H1 (cell line): ENCODE data around the gene MRPS14. TPM values are rescaled to one million over a fixed set of nuclear protein-coding genes. Genes with fewer than 3 reads are reported as not detected.

Experiments used
- CTCF ChIA-PET: fragments of 300-600 bp; sonication (Branson Sonifier 250); formaldehyde crosslinking; loops from one replicate; lab custom pipeline; 2021; ENCODE audit not compliant: partially characterized antibody; lab: Charles Lee
- POLR2A ChIA-PET: fragments of 300-600 bp; sonication (Branson Sonifier 250); formaldehyde crosslinking; loops from one replicate; lab custom pipeline; 2021; ENCODE audit warnings: inconsistent platforms; ENCODE audit not compliant: partially characterized antibody; lab: Charles Lee
- DNase-seq, 2 experiments: peaks; one replicate each; pipeline versions ENCODE4 v3.0.0 to v3.0.0-alpha.2; 2010 to 2022; ENCODE audit warnings: low spot score in 2 of 2, low read depth in 1 of 2, mixed read lengths in 1 of 2
- FAIRE-seq: peaks from 2 replicates; lab custom pipeline; 2011; peaks lifted over from hg19 to GRCh38; lab: Jason Lieb, UNC
- H2AFZ ChIP-seq: 2 replicates; pipeline ENCODE4 v1.8.1; 2012; ENCODE audit warnings: low read length, inconsistent platforms
- H2AK5ac ChIP-seq: 2 replicates; pipeline ENCODE4 v1.6.1; 2013; ENCODE audit warnings: low read depth, low read length
- H2BK120ac ChIP-seq: replicated peaks from 2 replicates; pipeline ENCODE3; 2013; ENCODE audit warnings: low read depth, low read length, inconsistent platforms
- H2BK12ac ChIP-seq: 2 replicates; pipeline ENCODE4 v1.6.1; 2013; ENCODE audit warnings: low read depth, low read length
- H2BK15ac ChIP-seq: 2 replicates; pipeline ENCODE4 v1.6.1; 2013; ENCODE audit warnings: low read length
- H2BK20ac ChIP-seq: 2 replicates; pipeline ENCODE4 v1.6.1; 2013; ENCODE audit warnings: low read length
- H2BK5ac ChIP-seq: 2 replicates; pipeline ENCODE4 v1.6.1; 2013; ENCODE audit warnings: low read depth, low read length
- H3K14ac ChIP-seq: 2 replicates; pipeline ENCODE4 v1.6.1; 2013; ENCODE audit warnings: inconsistent platforms; ENCODE audit not compliant: insufficient read length
- H3K18ac ChIP-seq: 2 replicates; pipeline ENCODE4 v1.6.1; 2013; ENCODE audit warnings: low read length; ENCODE audit errors: extremely low read depth
- H3K23ac ChIP-seq: 2 replicates; pipeline ENCODE4 v1.6.1; 2013; ENCODE audit warnings: inconsistent platforms; ENCODE audit not compliant: insufficient read length
- H3K23me2 ChIP-seq: 2 replicates; pipeline ENCODE4 v1.6.1; 2013; ENCODE audit warnings: low read depth, low read length
- H3K27ac ChIP-seq: 2 replicates; pipeline ENCODE4 v1.6.1; 2011; ENCODE audit warnings: low read depth, low read length, inconsistent platforms
- H3K27me3 ChIP-seq, 4 experiments: replicated peaks in 1 of 4; 1 replicate in 1 of 4; 2 replicates in 3 of 4; pipeline versions ENCODE4 v1.6.1 to v1.8.1; 2011 to 2013; ENCODE audit warnings: low read length in 3 of 4, mild to moderate bottlenecking in 3 of 4, inconsistent platforms in 2 of 4, mixed read lengths in 2 of 4, moderate library complexity in 1 of 4; ENCODE audit not compliant: control insufficient read depth in 3 of 4, insufficient read depth in 3 of 4; ENCODE audit errors: extremely low read depth in 1 of 4
- H3K36me3 ChIP-seq, 4 experiments: 2 replicates each; pipeline versions ENCODE4 v1.6.1 to v1.8.1; 2011 to 2013; ENCODE audit warnings: mild to moderate bottlenecking in 4 of 4, low read length in 3 of 4, moderate library complexity in 2 of 4, control low read depth in 1 of 4, inconsistent platforms in 1 of 4; ENCODE audit not compliant: insufficient read depth in 4 of 4, control insufficient read depth in 2 of 4
- H3K4ac ChIP-seq: replicated peaks from 2 replicates; pipeline ENCODE3; 2013; ENCODE audit warnings: low read length, low read depth, mixed read lengths, inconsistent platforms; ENCODE audit not compliant: insufficient read length
- H3K4me1 ChIP-seq, 4 experiments: replicated peaks in 1 of 4; 1 replicate in 1 of 4; 2 replicates in 3 of 4; pipeline versions ENCODE4 v1.6.1 to v1.8.1; 2011 to 2013; ENCODE audit warnings: low read length in 3 of 4, inconsistent platforms in 2 of 4, mixed read lengths in 1 of 4; ENCODE audit not compliant: insufficient read depth in 4 of 4, control insufficient read depth in 3 of 4
- H3K4me2 ChIP-seq, 2 experiments: 2 replicates each; pipeline versions ENCODE4 v1.6.1 to v1.8.1; 2011 to 2013; ENCODE audit warnings: low read depth in 2 of 2, low read length in 2 of 2, control low read depth in 1 of 2, inconsistent platforms in 1 of 2, mild to moderate bottlenecking in 1 of 2; ENCODE audit not compliant: insufficient read depth in 1 of 2
- H3K4me3 ChIP-seq, 4 experiments: fragments of 200-600, 300-600 bp in 1 of 4; sonication (generic), shearing (Covaris generic), sonication (Bioruptor Twin) in 1 of 4; 2 replicates each; pipeline versions ENCODE4 v1.5.1 to v1.8.1; 2011 to 2016; ENCODE audit warnings: low read length in 4 of 4, low read depth in 3 of 4, control low read depth in 2 of 4, inconsistent platforms in 2 of 4, mild to moderate bottlenecking in 2 of 4, mixed read lengths in 1 of 4, moderate library complexity in 1 of 4; ENCODE audit not compliant: insufficient read depth in 2 of 4; ENCODE audit errors: extremely low read depth in 1 of 4
- H3K56ac ChIP-seq: replicated peaks from 2 replicates; pipeline ENCODE3; 2013; ENCODE audit warnings: low read depth, mild to moderate bottlenecking, mixed read lengths, low read length, inconsistent platforms; ENCODE audit not compliant: insufficient read length
- H3K79me1 ChIP-seq: 2 replicates; pipeline ENCODE4 v1.6.1; 2013; ENCODE audit warnings: low read depth, low read length, control low read depth
- H3K79me2 ChIP-seq, 2 experiments: 2 replicates each; pipeline versions ENCODE4 v1.6.1 to v1.8.1; 2012 to 2013; ENCODE audit warnings: low read length in 2 of 2, mild to moderate bottlenecking in 2 of 2, inconsistent platforms in 1 of 2; ENCODE audit not compliant: insufficient read depth in 2 of 2, control insufficient read depth in 1 of 2
- H3K9ac ChIP-seq, 4 experiments: replicated peaks in 1 of 4; 1 replicate in 1 of 4; 2 replicates in 3 of 4; pipeline versions ENCODE4 v1.6.1 to v1.8.1; 2011 to 2013; ENCODE audit warnings: low read depth in 3 of 4, low read length in 3 of 4, control low read depth in 2 of 4, mild to moderate bottlenecking in 2 of 4, moderate library complexity in 2 of 4, inconsistent platforms in 1 of 4; ENCODE audit errors: extremely low read depth in 1 of 4
- H3K9me3 ChIP-seq, 2 experiments: 2 replicates each; pipeline versions ENCODE4 v1.6.1 to v1.8.1; 2012 to 2013; ENCODE audit warnings: mild to moderate bottlenecking in 2 of 2, moderate library complexity in 2 of 2, control low read depth in 1 of 2, inconsistent platforms in 1 of 2, low read depth in 1 of 2, low read length in 1 of 2, mixed read lengths in 1 of 2; ENCODE audit not compliant: insufficient read depth in 2 of 2
- H4K20me1 ChIP-seq, 2 experiments: replicated peaks in 1 of 2; 2 replicates each; pipeline versions ENCODE3 to v1.8.1; 2011 to 2013; ENCODE audit warnings: inconsistent platforms in 2 of 2, low read length in 2 of 2, mild to moderate bottlenecking in 1 of 2; ENCODE audit not compliant: insufficient read depth in 2 of 2, control insufficient read depth in 1 of 2
- H4K5ac ChIP-seq: 2 replicates; pipeline ENCODE4 v1.6.1; 2013; ENCODE audit warnings: low read length, low read depth, mixed read lengths, inconsistent platforms; ENCODE audit not compliant: insufficient read length
- H4K8ac ChIP-seq: 2 replicates; pipeline ENCODE4 v1.8.0; 2013; ENCODE audit warnings: mild to moderate bottlenecking, moderate library complexity, low read length, inconsistent platforms; ENCODE audit not compliant: insufficient read depth; ENCODE audit errors: extremely low read depth
- H4K91ac ChIP-seq: replicated peaks from 2 replicates; pipeline ENCODE3; 2013; ENCODE audit warnings: low read length, mixed read lengths, inconsistent platforms; ENCODE audit not compliant: insufficient read length
- CREB1 ChIP-seq: IDR thresholded peaks from 2 replicates; pipeline ENCODE4 v1.6.1; 2012; ENCODE audit warnings: inconsistent platforms
- CTCF ChIP-seq, 3 experiments: IDR thresholded peaks; 1 replicate in 2 of 3; 2 replicates in 1 of 3; pipeline versions ENCODE4 v1.5.1 to v1.6.1; 2011; ENCODE audit warnings: low read length in 3 of 3, mild to moderate bottlenecking in 3 of 3, inconsistent platforms in 2 of 3, low read depth in 1 of 3, moderate library complexity in 1 of 3; ENCODE audit not compliant: insufficient read depth in 1 of 3; ENCODE audit errors: control extremely low read depth in 1 of 3
- HDAC2 ChIP-seq, 2 experiments: fragments of 300-600 bp in 1 of 2; sonication (generic) in 1 of 2; IDR thresholded peaks; 2 replicates each; pipeline ENCODE4 v1.6.1; 2011 to 2012; ENCODE audit warnings: low read depth in 2 of 2, low read length in 2 of 2, mild to moderate bottlenecking in 2 of 2, moderate library complexity in 2 of 2, borderline replicate concordance in 1 of 2, inconsistent platforms in 1 of 2
- KDM5A ChIP-seq: fragments of 200-600 bp; IDR thresholded peaks from 2 replicates; pipeline ENCODE4 v1.7.1; 2012; ENCODE audit warnings: mild to moderate bottlenecking, low read length, inconsistent platforms, mixed read lengths
- NRF1 ChIP-seq: IDR thresholded peaks from 2 replicates; pipeline ENCODE4 v1.6.1; 2011; ENCODE audit warnings: mild to moderate bottlenecking, low read depth, low read length, improper control_type of control experiment
- PHF8 ChIP-seq: fragments of 200-600 bp; sonication (generic); conservative IDR thresholded peaks from 2 replicates; pipeline ENCODE4 v1.7.1; 2012; ENCODE audit warnings: low read depth, mild to moderate bottlenecking, inconsistent platforms, low read length, moderate library complexity
- SRF ChIP-seq: IDR thresholded peaks from 2 replicates; pipeline ENCODE4 v1.6.1; 2011; ENCODE audit warnings: mild to moderate bottlenecking, low read depth, low read length, moderate library complexity
- WGBS, 2 experiments: shearing (Covaris generic) in 1 of 2; methylation state at CpG; one replicate each; pipeline versions ENCODE4 v1.1.6 to v1.1.7; 2013 to 2015; ENCODE audit warnings: low lambda C conversion rate in 2 of 2, mixed read lengths in 2 of 2, inconsistent platforms in 1 of 2, low coverage in 1 of 2, missing lambda C conversion rate in 1 of 2; ENCODE audit not compliant: insufficient replicate concordance in 2 of 2, insufficient coverage in 1 of 2, insufficient read length in 1 of 2; ENCODE audit errors: extremely low coverage in 1 of 2, missing lambda C conversion rate in 1 of 2; 5-methylcytosine and 5-hydroxymethylcytosine counted together
- polyA plus RNA-seq, 7 experiments: library from polyadenylated mRNA; depleted of rRNA in 3 of 7; stranded (reverse) in 5 of 7; unstranded in 2 of 7; fragments of >200 nt in 5 of 7; fragments of 200-250 nt in 2 of 7; gene quantifications; 1 replicate in 5 of 7; 2 replicates in 1 of 7; 4 replicates in 1 of 7; pipeline versions ENCODE4 v1.2.1 to v1.2.3, GENCODE V29; 2011 to 2013; ENCODE audit warnings: missing spikeins in 2 of 7, mixed read lengths in 2 of 7
- total RNA-seq: library from RNA; stranded (reverse); fragmentation: NEBNext Ultra II Directional; extraction: Animal tissue kit (Norgen Biotek cat#: 25700); gene quantifications from 2 replicates; pipeline ENCODE4 v1.2.1, GENCODE V29; 2021

Gene MRPS14
- total and polyA plus RNA-seq, 2 of the 8 experiments (the other 6 are each of a cell fraction or from before 2014, with no cell fraction given): 27.5 to 38.7 TPM

DNA sequence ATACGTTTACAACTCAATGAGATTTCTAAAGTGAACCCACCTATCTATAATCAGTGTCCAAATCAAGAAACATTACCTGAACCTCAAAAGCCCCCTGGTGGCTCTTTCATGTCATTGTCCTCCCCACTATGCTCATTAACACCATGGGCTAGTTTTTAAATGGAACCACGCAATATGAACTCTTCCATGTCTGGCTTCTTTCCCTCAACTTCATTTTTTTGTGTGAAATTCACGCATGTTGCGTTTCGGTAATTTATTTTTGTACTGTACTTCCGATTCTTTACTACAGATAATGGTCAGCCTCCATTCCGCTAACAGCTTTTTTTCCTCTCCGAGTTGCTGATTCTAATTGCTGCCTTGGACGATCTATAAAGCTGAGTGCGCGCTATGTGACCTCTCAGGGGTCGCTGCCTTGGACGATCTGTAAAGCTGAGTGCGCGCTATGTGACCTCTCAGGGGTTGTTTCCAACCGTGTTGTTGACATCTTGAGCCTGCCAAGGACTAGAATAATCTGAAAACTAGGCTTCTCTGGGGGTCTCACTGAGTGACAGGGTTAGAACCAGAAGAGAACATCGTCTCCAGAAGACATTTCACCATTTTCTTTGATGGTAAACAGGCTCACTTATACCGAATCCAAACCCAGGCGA, 24.5 kb downstream of the MRPS14 start:
- POLR2A ChIA-PET: interaction anchor here (0.6 to 4.5 kb wide), 49 partner anchors 9 to 810 kb away, joined by 3 to 66 read pairs (median 5); partner anchors contain the start of gene MRPS14
- Histone ChIP-seq H2BK12ac (peak overlapping the region; percentile 95; the same call in 1 of the 2 replicates), H3K4ac (no peak overlapping the region), H4K5ac (peak overlapping the region; percentile 85), H3K9me3 (no peaks in the 10 kb centered on the region), H3K27me3 (no peaks in the 10 kb centered on the region), H4K91ac (peak overlapping the region; percentile 48), H3K4me3 (peak overlapping the region; percentile 92 to 96 (median 94)), H3K36me3 (peaks cover 0 to 6% (median 1%) of the 10 kb centered on the region in 4 experiments; a peak in 3 of 8 replicates), H2BK5ac (peak overlapping the region; percentile 99), H3K14ac (no peak overlapping the region), H3K56ac (peak overlapping the region; percentile 18), H3K4me1 (peaks cover 0 to 4% (median 0%) of the 10 kb centered on the region in 4 experiments; a peak in 1 of 7 replicates), H3K79me1 (no peaks in the 10 kb centered on the region), H3K27ac (peak overlapping the region; percentile 100), H3K9ac (peak overlapping the region; percentile 89 to 100 (median 99)), H3K23ac (no peak overlapping the region), H3K79me2 (peaks cover 29 to 37% of the 10 kb centered on the region in 2 experiments), H2BK20ac (no peak overlapping the region), H2AK5ac (peak overlapping the region; percentile 44; the same call in 1 of the 2 replicates), H3K4me2 (peak overlapping the region; percentile 93 to 97), H2AFZ (no peak overlapping the region), H2BK15ac (0 out of 2 replicates have a peak overlapping the region, but pooled peaks have one; percentile 21), H4K20me1 (peaks cover 0 to 5% of the 10 kb centered on the region in 2 experiments), H3K23me2 (peaks cover 5% of the 10 kb centered on the region), H2BK120ac (no peak overlapping the region), H4K8ac (peak overlapping the region; percentile 98; the same call in 1 of the 2 replicates), H3K18ac (peak overlapping the region; percentile 20; the same call in 1 of the 2 replicates)
- CTCF ChIA-PET: interaction anchor here (0.6 to 3.1 kb wide), 23 partner anchors 9 to 1128 kb away, joined by 3 to 27 read pairs (median 3); partner anchors contain the start of gene MRPS14
- DNase-seq: no peak
- peak; percentile 42 for FAIRE-seq
- 6% methylated on average over 19 of the region's 19 CpGs; no CpG with 5 or more reads in 1 of the 2 experiments for WGBS, 2 experiments
- TF ChIP-seq SRF: no peak
- TF ChIP-seq CREB1: no peak
- TF ChIP-seq PHF8: no peak; the same call in 1 of the 2 replicates
- TF ChIP-seq CTCF (IDR thresholded peaks at IDR 0.05; ENCODE audit: control extremely low read depth in 1 of 3, insufficient read depth in 1 of 3, low read depth in 1 of 3, low read length in 3 of 3): peak in 2 of 3 experiments; percentile 47 to 76; a peak in 3 of 4 replicates
- TF ChIP-seq HDAC2 (IDR thresholded peaks at IDR 0.05; ENCODE audit: borderline replicate concordance in 1 of 2, low read depth in 2 of 2, low read length in 2 of 2): peak in 1 of 2 experiments; percentile 89; a peak in 1 of 4 replicates
- TF ChIP-seq KDM5A: 0 out of 2 replicates have a peak, but pooled peaks have one; percentile 14
- no peak for TF ChIP-seq NRF1
